Nephron (organoid): ENCODE results near the gene GNAT2.

Experiments
- H3K27ac Mint-ChIP-seq, 3 experiments: 2 replicates each; pipeline ENCODE4 v1.8.0; 2020; ENCODE audit warnings: mixed read lengths in 3 of 3, mild to moderate bottlenecking in 2 of 3, moderate library complexity in 1 of 3
- H3K27me3 Mint-ChIP-seq: 2 replicates; pipeline ENCODE4 v1.8.0; 2021; ENCODE audit warnings: low read depth, mild to moderate bottlenecking, moderate library complexity, mixed read lengths
- H3K36me3 Mint-ChIP-seq: 2 replicates; pipeline ENCODE4 v1.8.0; 2020; ENCODE audit warnings: low read depth, mixed read lengths
- H3K4me1 Mint-ChIP-seq: 2 replicates; pipeline ENCODE4 v1.8.0; 2020; ENCODE audit warnings: mixed read lengths
- H3K4me3 Mint-ChIP-seq, 3 experiments: 2 replicates each; pipeline ENCODE4 v1.8.0; 2020; ENCODE audit warnings: mild to moderate bottlenecking in 3 of 3, mixed read lengths in 3 of 3, moderate library complexity in 2 of 3
- H3K9me3 Mint-ChIP-seq: 2 replicates; pipeline ENCODE4 v1.8.0; 2020; ENCODE audit warnings: mixed read lengths
- CTCF ChIP-seq, 3 experiments: fragments of 200-600 bp; sonication (generic); IDR thresholded peaks; one replicate each; pipeline ENCODE4 v1.5.0; 2021; ENCODE audit warnings: antibody characterized with exemption in 3 of 3; ENCODE audit not compliant: unreplicated experiment in 3 of 3

Gene GNAT2

DNA sequence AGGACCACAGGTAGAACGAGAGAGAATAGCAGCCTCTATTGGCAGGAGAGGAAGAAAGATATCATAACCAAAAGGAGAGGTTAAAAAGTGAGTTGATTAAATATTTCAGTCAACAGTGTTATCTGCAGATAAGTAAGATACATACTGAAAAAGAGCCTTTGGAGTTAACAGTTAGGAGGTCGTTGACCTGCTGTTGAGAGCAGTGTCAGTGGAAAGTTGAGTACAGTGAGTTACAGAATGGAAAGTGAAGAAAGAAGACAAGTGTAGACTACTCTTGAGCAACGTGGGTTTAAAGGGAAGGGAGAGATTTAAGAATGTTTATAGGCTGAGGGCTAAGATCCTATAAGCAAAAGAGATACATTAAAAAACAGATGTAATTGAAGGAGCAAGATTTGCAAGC, 30.2 kb downstream of the GNAT2 start:
- Mint-ChIP-seq H3K9me3 (no peaks in the 10 kb centered on the region), H3K4me1 (no peaks in the 10 kb centered on the region), H3K36me3 (peaks cover 82% of the 10 kb centered on the region), H3K27me3 (no peaks in the 10 kb centered on the region), H3K27ac (no peak overlapping the region), H3K4me3 (no peak overlapping the region)
- no peak for TF ChIP-seq CTCF (IDR thresholded peaks at IDR 0.05; ENCODE audit: unreplicated experiment in 3 of 3)

- no peaks in the 10 kb centered on the region for H3K4me1 Mint-ChIP-seq
- H3K4me3 Mint-ChIP-seq = no peak overlapping the region
- H3K27ac Mint-ChIP-seq = no peak overlapping the region
- no peaks in the 10 kb centered on the region for H3K9me3 Mint-ChIP-seq
- no peak for TF ChIP-seq CTCF (IDR thresholded peaks at IDR 0.05; ENCODE audit: unreplicated experiment in 3 of 3)
- H3K36me3 Mint-ChIP-seq = peaks cover 75% of the 10 kb centered on the region
- no peaks in the 10 kb centered on the region for H3K27me3 Mint-ChIP-seq
Measured at GRCh38 chr1:109586055-109586454, 33.4 kb downstream of the GNAT2 start.

DNA sequence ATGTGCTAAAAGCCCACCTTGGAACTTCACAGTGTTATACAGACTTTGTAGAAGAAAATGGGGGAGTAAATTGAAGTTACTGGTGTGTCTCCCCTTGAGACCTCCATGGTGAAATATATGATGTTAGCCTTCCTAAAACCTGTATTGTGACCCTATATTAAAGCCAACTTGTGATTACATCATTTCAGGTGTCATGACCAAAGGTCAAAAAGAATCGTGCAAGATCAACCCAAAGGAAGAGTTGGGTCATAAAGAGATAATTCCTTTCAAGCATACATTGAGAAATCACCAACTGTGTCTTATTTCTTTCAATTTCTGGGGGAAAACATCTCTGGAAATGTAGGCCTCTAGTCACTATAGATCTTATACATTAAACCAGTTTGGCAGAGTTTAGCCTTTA, 34.6 kb downstream of the GNAT2 start:
- H3K9me3 Mint-ChIP-seq = no peaks in the 10 kb centered on the region
- H3K36me3 Mint-ChIP-seq = peaks cover 74% of the 10 kb centered on the region
- H3K4me3 Mint-ChIP-seq = no peak overlapping the region
- no peak for TF ChIP-seq CTCF (IDR thresholded peaks at IDR 0.05; ENCODE audit: unreplicated experiment in 3 of 3)
- H3K27me3 Mint-ChIP-seq = no peaks in the 10 kb centered on the region
- H3K4me1 Mint-ChIP-seq = no peaks in the 10 kb centered on the region
- H3K27ac Mint-ChIP-seq = no peak overlapping the region

- Mint-ChIP-seq H3K4me1 (peaks cover 13% of the 10 kb centered on the region), H3K36me3 (peaks cover 64% of the 10 kb centered on the region), H3K9me3 (no peaks in the 10 kb centered on the region), H3K27me3 (no peaks in the 10 kb centered on the region), H3K27ac (no peak overlapping the region), H3K4me3 (no peak overlapping the region)
- TF ChIP-seq CTCF (IDR thresholded peaks at IDR 0.05; ENCODE audit: unreplicated experiment in 3 of 3) = no peak
Measured at GRCh38 chr1:109582021-109582420, 37.4 kb downstream of the GNAT2 start.

DNA sequence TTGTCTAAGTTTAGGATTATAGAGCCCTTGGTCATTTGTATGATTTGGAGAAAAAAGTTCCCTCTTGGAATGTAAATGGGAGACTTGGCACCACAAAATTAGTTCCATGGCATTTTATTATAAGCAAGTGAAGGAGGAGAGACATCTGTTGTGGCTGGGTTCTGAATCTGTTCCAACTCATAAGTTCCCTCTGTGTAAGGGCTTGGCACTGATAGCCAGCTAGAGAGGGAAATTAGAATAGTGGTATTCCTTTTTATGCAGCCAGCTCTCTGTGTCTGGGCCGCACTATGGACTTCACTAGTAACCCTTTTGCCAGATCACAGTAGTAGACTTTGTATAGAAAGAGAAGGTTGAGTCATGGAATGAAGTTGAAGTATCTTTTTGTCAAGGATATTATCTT, 39.9 kb downstream of the GNAT2 start:
- Mint-ChIP-seq H3K27ac (peak overlapping the region; percentile 93 to 95 (median 94)), H3K36me3 (peaks cover 64% of the 10 kb centered on the region), H3K4me1 (peaks cover 13% of the 10 kb centered on the region), H3K4me3 (no peak overlapping the region), H3K27me3 (no peaks in the 10 kb centered on the region), H3K9me3 (no peaks in the 10 kb centered on the region)
- TF ChIP-seq CTCF (IDR thresholded peaks at IDR 0.05; ENCODE audit: unreplicated experiment in 3 of 3) = no peak

DNA sequence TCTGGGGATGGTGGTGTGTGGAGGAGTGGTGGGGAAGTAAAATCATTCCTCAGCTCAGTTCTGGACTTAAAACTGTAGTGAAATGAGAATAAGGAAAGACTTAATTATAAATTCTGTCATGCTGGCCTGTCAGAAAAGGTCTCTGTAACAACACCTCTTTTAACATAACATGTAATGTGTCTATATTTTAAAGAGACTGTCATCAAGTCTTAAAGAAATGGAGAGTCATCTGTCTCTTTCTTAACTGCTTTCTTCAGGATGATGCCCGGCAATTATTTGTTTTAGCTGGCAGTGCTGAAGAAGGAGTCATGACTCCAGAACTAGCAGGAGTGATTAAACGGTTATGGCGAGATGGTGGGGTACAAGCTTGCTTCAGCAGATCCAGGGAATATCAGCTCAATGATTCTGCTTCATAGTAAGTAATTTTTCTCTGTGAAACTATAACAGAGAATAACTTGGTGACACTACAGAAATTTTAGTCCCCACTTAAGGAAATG, 40.4 kb downstream of the GNAT2 start:
- Mint-ChIP-seq H3K27ac (peak overlapping the region; percentile 93 to 95 (median 94)), H3K36me3 (peaks cover 61% of the 10 kb centered on the region), H3K4me3 (peak overlapping the region in 1 of 3 experiments; percentile 20), H3K9me3 (no peaks in the 10 kb centered on the region), H3K4me1 (peaks cover 13% of the 10 kb centered on the region), H3K27me3 (no peaks in the 10 kb centered on the region)
- no peak for TF ChIP-seq CTCF (IDR thresholded peaks at IDR 0.05; ENCODE audit: unreplicated experiment in 3 of 3)
